CD4-positive, alpha-beta T cell treated with Interleukin-17A for 1 hour (primary cell): ENCODE data around the gene PSMD11.

ENCODE experiments used
- DNase-seq: peaks from one replicate; pipeline ENCODE4 v3.0.0-alpha.2; 2020

The PSMD11 gene

GRCh38 chr17:32470405-32471167, 26.3 kb downstream of the PSMD11 start:
- DNase-seq = no peak

GRCh38 chr17:32471652-32472051, 27.3 kb downstream of the PSMD11 start:
- no peak for DNase-seq

GRCh38 chr17:32475258-32475657, 30.9 kb downstream of the PSMD11 start:
- DNase-seq = no peak

GRCh38 chr17:32477220-32477619, 32.9 kb downstream of the PSMD11 start:
- no peak for DNase-seq

- no peak for DNase-seq
These were observed 34.8 kb downstream of the PSMD11 start for GRCh38 chr17:32479074-32479617.

- no peak for DNase-seq
These were observed 36.9 kb downstream of the PSMD11 start for GRCh38 chr17:32481193-32481592.

GRCh38 chr17:32482568-32483320, 38.4 kb downstream of the PSMD11 start:
- no peak for DNase-seq

- DNase-seq = peak; percentile 70
These were observed 39.2 kb downstream of the PSMD11 start for GRCh38 chr17:32483451-32484019.

- DNase-seq = no peak
These were observed 39.7 kb downstream of the PSMD11 start for GRCh38 chr17:32484041-32484461.

GRCh38 chr17:32484628-32485027, 40.3 kb downstream of the PSMD11 start:
- DNase-seq = no peak

- no peak for DNase-seq
These were observed 41.2 kb downstream of the PSMD11 start for GRCh38 chr17:32485261-32486110.

GRCh38 chr17:32486111-32486700, 41.9 kb downstream of the PSMD11 start:
- peak; percentile 70 for DNase-seq

- DNase-seq = peak; percentile 80
These were observed 42.6 kb downstream of the PSMD11 start, which contains the start of gene CDK5R1 for GRCh38 chr17:32486701-32487472. Gene CDK5R1 (plus strand): TSS chr17:32486993. CDS start chr17:32487621, 628 bp downstream.

- DNase-seq = peak; percentile 30
These were observed 43.3 kb downstream of the PSMD11 start for GRCh38 chr17:32487473-32488176.

- DNase-seq = no peak
These were observed 43.9 kb downstream of the PSMD11 start for GRCh38 chr17:32488177-32488542.

- DNase-seq = no peak
These were observed 44.4 kb downstream of the PSMD11 start for GRCh38 chr17:32488604-32489180.

- DNase-seq = no peak
These were observed 45.2 kb downstream of the PSMD11 start for GRCh38 chr17:32489320-32490100.

GRCh38 chr17:32490101-32490482, 45.8 kb downstream of the PSMD11 start:
- DNase-seq = no peak
